Measurements from ENCODE around the gene NTM.

NTM gene

DNA sequence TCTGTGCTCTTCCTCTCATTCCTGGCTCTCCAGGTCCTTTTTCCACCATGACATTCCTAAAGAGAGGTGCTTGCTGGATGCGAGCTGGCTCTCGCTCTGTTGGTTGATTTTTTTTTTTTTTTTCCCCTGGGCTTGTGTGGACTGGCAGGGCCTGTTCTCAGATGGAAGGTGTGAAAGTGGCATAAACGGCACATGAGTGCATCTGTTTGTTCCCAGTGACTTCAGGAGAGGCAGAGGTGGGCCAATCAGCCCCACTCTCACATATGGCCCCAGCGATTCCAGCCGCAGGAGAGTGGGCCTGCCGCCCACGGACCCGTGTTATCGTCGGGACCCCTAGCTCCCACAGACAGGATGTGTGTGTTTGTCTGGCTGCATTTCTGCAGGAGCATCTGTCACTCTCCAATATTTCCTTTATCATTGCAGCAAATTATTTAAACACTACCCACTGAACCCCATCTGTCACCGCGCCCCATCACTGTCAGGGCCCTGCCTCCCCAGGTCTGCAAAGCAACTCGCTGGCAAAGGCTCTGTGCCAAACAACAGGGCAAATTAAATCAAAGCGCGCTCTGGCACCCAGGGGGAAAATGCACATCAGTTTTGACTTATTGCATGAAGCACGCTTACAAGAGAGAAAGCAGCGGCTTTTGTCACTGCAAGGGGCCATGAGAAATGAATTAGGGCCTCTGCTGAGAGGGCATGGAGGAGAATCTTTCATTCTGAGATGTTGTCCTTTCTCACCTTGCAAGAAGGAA, 886.3 kb downstream of the NTM start:
- no peak for DNase-seq

DNA sequence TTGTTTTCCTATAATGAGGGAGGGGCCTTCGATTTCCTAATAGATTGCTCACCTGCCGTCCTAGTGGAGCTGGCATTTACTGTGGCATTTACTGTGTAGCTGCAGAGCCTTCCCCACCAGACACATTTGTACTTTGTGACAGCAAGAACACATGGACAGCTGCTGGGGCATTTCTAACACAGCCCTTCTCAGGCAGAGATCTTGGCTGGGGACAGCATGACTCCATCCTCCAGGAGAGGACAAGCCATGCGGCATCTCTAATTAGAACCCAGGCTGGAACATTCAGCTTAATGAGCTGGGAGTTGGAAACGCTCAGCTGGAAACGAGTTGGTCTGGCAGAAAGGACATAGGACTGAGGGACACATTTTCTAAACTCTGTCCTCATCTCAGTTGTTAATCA, 887.5 kb downstream of the NTM start:
- no peak for DNase-seq

DNA sequence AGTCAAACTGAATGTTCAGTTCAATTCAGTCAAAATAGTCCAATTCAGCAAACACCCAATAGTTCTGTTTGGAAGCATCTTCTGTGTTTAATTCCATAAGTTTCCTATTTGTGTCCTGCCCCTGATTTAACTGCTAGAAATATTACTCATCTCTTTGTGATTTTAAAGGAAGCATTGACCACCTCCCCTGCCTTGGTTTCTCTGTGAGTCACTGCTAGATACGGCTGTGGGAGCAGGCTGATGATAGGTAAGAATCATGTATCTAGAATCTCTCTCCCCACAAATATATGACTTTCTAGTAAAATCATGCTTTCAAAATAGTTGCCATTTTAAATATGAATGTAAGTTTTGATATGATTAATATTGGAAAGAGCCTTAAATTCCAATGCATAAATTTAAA, 888.5 kb downstream of the NTM start:
- DNase-seq: no peak

DNA sequence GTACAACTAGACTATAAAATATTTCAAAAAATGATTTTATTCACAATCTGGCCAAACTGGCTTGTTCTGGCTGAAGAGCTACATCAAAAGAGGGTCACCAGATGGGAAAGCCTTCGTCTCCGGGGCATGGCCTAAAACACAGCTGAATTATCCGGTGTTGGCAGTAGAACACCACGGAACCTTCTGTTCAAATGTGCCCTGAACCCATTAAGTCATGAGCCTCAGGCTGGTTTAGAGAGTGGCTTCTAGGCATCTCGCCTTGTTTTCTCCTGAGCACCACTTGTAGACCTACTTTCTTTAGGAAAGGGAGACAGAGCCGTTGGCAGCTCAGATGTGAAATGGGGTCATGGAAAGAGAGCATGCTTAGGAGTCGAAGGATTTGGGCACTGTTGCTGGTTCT, 890.2 kb downstream of the NTM start:
- DNase-seq: no peak

DNA sequence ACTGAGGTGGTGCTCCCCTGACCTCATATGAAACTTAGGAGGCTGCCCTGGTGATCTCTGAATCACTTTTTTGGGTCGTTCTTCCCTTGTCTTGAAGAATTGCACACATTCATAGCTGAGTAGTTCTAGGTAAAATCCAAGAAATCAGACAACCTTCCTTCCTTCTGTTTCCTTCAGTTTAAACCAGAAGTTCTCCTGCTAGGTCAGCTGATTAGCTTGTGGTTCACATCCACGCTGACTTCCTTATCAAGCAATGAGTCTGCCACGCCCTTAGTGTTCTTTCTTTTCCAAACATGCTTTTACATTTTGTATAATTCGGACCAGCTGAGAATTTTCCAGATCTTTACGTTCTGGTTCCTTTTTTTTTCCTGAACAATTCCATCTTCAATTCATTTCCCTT, 892.8 kb downstream of the NTM start:
- DNase-seq: no peak

DNA sequence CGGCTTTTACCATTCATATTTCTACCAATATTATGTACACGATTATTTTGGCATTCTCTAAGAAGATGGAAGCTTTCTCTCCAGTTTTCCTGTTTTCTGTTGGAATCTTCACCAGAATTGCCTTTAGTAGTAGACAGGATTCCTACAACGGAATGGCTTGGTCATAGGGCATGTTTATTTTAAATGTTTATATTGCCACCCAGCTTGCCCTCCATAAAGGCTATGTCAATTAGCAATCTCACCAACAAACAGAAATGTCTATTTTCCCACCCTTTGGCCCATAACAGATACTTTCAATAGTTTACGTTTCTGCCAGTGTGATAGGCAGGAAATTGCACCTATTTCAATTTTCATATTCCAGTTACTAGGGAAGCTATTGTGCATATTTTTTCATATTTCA, 893.5 kb downstream of the NTM start:
- DNase-seq: no peak

DNA sequence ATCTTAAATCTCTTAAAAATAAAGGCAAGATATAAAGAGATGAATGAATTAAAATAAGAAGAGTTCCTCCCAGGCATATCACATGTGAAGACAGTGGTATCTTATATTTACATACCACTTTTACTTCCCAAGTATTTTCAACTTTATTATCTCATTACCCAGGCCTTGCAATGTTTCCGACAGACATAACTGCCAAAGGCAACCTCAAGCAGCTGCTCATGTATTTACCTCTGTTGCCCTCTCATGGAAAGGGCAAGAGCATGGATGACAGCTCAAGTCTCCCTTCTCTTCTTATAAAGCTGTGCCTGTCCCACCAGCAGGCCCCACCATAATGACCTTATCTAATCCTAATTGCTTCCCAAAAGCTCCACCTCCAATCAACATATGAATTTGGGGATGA, 894.2 kb downstream of the NTM start:
- DNase-seq: no peak

DNA sequence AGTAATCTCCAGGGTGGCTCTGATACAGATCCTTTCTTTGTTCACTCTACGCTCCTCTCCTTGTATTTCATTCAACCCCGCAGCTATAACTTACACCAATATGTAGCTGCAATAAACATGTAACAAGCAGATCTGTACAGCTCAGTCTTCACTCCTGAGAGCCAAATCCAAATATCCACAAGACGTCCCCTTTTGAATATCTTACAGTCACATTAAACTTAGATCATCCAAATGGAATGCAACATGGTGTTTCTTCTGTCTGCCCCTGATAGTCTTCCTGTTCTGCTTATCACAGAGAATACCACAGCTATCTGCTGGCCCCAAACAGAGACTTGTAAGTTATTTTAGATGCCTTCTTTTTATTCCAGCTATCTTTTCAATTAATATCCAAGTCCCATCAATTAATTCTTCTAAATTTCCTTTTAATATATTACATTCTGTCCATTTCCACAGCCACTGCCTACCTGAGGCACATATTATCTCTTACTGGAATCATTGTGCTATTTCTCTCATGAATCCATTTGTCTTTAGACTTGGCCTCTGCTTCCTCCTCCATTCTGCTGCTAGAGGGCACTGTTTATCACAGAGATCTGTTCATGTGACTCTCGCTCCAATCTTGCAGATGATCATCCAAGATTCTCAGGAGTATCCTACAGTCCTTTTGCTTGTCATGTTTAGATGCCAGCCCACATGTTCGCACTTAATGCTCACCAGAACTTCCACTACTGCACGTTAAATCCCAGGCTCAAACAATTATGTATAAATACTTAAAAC, 908.6 kb downstream of the NTM start:
- no peak for DNase-seq

DNA sequence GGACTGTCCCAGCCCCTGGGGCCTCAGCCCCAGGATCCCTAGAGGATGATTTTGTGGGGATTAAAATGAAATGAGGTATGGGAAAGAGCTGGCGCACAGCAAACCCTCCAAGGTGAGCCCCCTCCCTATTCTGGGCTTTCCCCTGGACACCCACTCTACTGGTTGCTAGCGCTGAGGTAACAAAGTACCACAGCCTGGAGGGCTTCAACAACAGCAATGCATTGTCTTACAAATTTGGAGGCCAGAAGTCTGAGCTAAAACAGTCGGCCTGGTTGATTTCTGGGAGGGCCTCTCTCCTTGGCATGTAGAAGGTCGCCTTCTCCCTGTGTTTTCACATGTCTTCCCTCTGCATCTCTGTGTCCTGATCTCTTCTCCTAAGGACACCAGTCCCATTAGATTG, 913.6 kb downstream of the NTM start:
- no peak for DNase-seq

DNA sequence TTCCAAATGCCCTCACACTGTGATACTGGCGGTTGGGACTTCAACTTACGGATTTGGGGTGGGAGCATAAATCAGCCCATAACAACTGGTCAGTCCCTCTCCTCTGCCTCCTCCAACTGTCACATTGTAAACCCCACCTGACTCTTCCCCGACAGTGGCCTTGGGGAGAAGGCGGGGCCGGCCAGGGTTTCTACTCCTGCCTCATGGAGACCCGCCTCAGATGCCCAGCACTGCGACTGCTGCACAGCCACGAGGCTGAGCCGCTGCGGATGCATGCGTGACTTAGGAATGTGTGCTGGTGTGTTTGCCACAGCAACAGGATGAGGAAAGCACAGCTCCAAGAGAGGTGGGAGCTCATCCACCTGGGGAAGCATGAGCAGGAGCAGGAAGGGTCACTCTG, 914.2 kb downstream of the NTM start:
- DNase-seq: no peak

DNA sequence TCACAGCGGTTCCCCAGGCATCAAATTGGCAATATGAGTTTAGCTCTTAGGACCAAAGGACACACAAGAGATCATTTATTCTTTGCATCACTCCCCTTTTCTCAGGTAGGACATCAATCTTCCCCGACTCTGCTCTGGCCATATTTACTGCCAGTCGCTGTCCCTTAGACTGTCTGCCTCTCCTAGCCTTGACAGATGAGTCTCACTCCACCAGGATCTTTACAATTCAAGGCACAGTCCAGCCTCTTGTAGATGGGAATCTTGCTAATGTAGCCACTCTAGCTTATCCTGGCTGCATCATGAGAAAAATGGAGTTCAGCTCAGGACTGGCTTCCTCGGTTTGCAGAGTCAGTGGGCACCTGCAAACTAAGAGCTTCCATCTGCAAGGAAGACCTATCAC, 915.2 kb downstream of the NTM start:
- DNase-seq: no peak

DNA sequence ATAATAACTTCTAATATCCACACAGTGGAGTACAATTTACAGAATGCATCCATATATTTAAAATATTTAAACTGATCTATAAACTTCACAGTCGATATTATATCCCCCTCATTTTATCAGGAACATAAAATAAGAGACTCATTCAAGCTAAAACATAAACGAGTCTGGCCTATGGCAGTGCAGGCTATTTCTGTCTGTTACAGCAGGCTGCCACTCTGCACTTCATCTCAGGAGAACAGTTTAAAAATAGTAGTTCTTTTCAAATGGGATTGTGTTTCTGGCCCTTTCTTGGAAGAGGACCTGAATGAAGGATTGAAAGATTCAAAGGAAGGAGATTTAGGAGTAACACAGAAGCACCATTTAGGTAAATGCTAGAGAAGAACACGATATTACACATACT, 915.7 kb downstream of the NTM start:
- no peak for DNase-seq

DNA sequence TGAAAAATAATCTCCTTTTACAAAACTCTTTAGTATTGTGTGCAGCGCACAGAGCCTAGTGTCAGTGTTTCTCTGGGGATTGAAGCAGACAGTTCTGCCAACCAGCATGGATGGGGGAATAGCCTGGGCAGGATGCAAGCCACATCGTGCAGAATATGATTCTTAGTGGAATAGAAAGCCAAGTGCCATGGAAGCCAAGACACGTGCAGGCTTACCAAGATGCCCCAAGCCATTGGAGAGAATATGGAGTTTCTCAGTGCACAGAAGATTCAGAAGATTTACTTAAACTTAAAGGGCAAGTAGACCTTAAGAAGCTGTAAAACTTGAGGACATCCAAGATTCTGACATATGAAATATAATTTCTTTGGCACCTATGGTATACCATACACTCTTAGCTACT, 917.6 kb downstream of the NTM start:
- DNase-seq: no peak

DNA sequence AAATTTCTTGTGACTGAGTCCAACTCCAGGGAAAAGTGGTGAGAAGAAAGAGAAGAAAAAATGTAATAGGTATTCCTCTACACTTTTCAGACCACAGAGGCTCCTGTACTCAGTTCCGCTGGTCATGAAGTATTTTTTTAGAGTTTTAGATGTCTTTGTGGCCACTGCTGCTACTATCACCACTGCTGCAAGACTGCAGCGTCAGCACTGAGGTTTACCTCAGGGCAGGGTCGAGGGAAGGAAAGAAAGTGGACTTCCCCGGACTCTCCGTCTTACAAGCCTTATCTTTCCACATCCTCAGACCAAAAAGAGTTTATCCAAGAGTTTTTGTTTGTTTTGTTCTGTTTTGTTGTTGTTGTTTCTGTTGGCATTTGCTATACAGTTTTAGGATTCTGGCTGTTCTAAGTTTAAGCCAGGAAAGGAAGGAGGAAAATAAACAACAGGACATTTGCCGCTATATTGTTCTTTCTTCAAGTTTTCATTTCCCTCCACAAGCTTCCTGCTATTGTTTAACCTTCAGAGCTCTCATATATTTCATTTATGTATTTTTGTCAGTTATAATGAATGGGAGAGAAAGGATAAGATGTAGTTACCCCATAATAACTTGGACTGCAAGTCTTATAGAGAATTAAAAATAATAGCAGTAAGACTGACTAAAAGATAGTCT, 919.3 kb downstream of the NTM start:
- DNase-seq: no peak

DNA sequence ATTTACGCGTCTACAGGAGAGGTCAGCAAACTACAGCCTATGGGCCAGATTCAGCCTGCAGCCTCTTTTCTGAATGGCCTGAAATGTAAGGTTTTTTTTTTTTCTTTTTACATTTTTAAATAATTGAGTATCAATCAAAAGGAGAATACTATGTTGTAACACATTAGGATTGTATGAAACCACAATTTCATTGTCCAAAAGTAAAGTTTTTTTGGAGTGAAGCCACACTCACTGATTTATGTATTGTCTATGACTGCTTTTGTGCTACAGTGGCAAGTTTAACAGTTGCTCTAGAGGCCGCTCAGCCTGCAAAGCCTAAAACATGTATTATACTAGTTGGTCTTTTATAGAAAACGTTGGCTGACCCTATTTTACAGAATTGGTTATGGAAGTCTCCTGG, 923.2 kb downstream of the NTM start:
- no peak for DNase-seq

DNA sequence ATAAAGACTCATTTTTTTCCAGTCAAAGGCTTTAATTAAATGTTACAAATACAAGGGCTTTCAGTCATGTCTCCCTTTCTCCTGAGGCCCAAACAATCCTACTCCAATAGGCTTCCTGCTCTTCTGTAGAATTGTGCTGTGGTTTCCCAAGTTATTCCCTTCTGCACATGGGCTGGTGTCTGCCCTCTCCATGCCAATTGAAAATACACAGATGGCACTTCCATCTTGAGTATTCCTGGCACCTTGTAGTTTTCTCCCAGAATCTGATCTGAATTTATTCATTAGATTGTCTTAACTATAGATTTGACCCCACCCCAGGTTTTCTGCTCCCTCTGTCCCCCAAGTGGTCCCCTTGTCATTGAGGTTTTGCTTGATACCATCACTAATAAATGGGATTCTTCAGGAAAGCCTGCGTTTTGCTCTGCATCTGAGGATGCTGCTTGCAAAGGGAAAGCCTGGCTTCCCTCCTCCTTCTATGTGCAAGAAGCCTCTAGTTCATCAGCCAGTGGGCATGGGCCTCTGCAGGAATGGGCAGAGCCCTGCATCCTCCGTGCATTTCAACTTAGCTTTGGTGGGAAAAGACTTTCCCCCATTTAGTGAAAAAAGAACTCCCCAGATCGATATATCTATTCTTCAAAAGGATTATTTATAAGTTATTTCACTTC, 926.7 kb downstream of the NTM start:
- DNase-seq: no peak

DNA sequence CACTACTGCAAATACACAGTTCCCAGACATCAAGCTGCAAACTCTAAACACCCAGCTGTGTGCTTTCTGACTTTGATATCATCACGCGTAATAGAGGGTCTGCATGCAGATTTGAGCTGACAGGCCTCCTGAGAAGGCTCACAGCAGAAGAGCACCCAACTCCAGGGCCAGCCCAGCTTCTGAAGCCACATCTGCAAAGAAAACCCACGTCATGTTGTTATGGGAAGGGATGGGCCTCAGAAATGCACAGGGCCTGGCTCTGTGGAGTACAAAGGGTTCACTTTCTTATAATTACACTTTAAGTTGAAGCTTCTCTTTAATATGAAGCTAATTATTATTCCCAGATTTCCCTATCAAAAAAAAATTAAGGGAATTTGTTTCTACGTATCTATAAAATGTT, 927.9 kb downstream of the NTM start:
- DNase-seq: no peak

DNA sequence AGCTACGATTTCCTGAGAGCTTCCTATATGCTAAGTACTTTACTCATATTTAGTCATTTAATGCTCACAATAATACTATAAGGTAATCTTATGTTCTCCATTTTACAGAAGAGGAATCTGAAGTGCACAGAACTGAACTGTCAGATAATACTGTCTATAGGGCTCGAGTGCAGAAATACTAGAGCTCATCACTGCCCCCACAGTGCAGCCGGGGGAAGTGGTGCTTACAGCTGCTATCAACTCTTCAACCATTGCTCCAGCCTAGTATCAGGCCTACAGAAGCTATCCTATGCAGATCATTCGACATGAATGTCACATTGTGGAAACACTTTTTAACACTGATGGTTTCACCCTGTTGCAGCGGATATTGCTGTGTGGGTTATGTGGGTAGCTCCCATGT, 929.9 kb downstream of the NTM start:
- DNase-seq: no peak

DNA sequence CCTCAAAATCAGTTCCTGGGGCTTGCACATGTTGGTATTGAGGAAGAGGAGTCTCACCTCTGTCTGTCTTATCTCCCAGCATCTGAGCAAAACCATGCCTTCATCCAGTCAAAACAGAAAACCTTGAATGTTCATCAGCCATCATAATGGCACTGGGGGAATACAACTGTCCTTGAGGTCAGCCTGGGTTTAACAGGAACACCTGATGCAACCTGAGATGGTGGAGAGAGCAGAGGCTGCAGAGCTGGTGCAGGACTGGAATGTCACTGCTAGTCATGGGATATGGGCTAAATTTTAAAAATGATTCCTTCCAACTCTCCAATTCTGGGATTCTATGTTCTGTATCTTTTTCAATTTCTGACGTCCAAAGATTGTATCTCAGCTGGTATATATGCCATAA, 931.0 kb downstream of the NTM start:
- DNase-seq: no peak

DNA sequence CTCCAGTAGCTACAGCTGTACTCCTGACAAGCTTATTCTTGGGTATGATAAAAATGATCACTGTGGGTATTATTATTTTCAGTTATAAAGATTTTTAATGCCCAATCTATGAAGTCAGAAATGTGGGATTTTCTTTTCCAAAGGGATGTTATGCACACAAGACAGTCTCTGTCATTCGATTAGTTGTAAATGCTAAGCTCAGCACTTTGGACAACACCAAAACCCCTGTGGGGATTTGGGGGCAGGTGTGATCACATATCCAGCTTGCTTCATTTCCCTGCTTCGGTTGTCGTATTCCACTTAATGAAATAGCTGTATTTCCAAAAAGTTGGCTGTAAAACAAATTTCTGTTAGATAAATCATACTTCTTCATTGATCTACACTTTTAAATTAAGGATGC, 931.5 kb downstream of the NTM start:
- DNase-seq: no peak

DNA sequence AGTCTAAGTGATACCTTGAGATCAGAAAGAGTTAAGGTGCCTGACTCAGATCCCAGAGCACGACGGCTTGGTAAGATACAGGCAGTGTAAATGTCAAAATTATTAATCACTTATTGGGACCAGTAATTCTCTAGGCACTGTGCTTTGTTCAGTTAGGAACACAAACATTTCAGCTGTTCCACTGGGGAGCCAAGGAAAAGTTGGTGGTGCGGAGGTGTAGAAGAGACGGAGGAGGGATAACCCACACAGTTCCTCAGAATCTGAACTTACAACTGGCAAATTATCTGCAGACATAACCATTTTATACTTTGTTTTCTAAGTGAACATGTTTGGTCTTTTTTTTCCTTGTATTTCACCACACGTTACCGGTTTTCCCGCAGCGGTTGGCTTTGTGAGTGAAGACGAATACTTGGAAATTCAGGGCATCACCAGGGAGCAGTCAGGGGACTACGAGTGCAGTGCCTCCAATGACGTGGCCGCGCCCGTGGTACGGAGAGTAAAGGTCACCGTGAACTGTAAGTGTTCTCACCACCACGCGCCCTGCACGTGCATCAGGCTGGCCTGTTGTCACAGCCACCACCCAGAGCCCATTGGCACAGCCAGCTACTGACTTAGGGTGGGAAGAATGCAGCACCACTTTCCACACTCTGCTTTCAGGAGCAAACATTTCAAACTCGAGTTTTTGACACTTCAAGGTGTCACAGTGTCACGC, 937.0 kb downstream of the NTM start:
- DNase-seq: no peak

DNA sequence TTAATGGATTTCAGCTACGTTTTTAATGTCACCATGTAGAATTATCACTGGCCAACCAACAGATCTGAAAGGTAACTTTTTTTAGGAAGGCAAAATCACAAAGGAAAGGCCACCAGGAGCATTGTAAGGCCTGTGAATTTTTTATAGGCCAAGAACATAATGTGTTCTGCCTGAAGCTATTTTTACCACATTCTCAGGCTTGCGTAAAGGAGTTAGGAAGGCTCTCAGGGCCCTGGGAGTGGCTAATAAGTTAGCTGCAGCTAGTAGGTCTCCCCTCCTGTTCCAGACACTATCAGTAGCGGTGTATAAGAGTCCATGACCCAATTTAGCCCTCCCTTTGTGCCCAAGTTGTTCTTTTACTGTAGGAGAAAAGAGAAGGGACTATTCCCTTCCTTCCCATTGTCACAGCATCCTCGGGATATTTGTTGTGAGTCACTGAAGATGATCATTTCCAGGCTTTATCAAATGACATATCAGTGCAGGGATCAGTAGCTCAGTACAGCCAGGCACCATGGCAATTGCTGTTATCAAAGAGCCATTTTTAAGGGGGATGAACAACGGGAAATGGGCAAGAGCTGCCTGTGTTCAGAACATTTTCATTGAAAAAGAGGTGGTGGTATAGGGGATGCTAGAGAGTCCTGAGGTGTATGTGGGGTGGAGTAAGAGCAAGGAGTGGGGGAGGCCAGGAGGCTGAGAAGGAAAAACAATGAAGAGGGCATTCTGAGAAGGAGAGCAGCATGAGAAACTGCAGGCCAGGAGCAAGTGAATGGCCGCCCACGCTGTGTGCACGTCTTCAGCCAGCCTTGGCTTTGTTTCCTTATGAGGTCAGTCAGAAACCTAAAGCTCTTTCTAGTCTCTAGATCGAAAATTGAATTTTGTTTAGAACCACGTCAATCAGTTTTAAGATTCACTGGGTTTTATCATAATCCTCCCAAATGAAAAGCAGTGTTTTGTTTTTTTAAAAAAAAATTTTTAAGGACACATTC, 940.3 kb downstream of the NTM start:
- DNase-seq: no peak
